H9 (cell line): ENCODE data around the gene SLC6A18. TPM values are rescaled to one million over a fixed set of nuclear protein-coding genes. Genes with fewer than 3 reads are reported as not detected.

Experiments
- DNase-seq: peaks from one replicate; pipeline ENCODE4 v3.0.0-alpha.2; 2017
- H2AFZ ChIP-seq: one replicate; pipeline ENCODE4 v1.6.1; 2013; ENCODE audit warnings: mild to moderate bottlenecking, low read length, control low read depth, moderate library complexity
- H2AK5ac ChIP-seq: 2 replicates; pipeline ENCODE4 v1.6.1; 2013; ENCODE audit warnings: low read length, control low read depth, mixed read lengths; ENCODE audit not compliant: insufficient read length
- H2BK120ac ChIP-seq: one replicate; pipeline ENCODE4 v1.6.1; 2013; ENCODE audit warnings: low read depth, mild to moderate bottlenecking, low read length, control low read depth, inconsistent platforms; ENCODE audit not compliant: poor library complexity, severe bottlenecking
- H2BK12ac ChIP-seq: 2 replicates; pipeline ENCODE4 v1.6.1; 2013; ENCODE audit warnings: low read length, control low read depth, mixed read lengths, low read depth; ENCODE audit not compliant: insufficient read length
- H2BK15ac ChIP-seq: 2 replicates; pipeline ENCODE4 v1.6.1; 2013; ENCODE audit warnings: low read depth, low read length, control low read depth
- H2BK20ac ChIP-seq: one replicate; pipeline ENCODE4 v1.6.1; 2013; ENCODE audit warnings: low read depth, mild to moderate bottlenecking, low read length, control low read depth, inconsistent platforms; ENCODE audit not compliant: poor library complexity, severe bottlenecking
- H2BK5ac ChIP-seq: 2 replicates; pipeline ENCODE4 v1.6.1; 2013; ENCODE audit warnings: low read length, control low read depth, mixed read lengths; ENCODE audit not compliant: insufficient read length
- H3K14ac ChIP-seq: 2 replicates; pipeline ENCODE4 v1.6.1; 2013; ENCODE audit warnings: low read length, control low read depth; ENCODE audit not compliant: insufficient read depth
- H3K18ac ChIP-seq: 2 replicates; pipeline ENCODE4 v1.6.1; 2013; ENCODE audit warnings: low read depth, mild to moderate bottlenecking, mixed read lengths, low read length, control low read depth; ENCODE audit not compliant: insufficient read length
- H3K23ac ChIP-seq: 2 replicates; pipeline ENCODE4 v1.6.1; 2013; ENCODE audit warnings: low read length, control low read depth, mixed read lengths, low read depth; ENCODE audit not compliant: insufficient read length
- H3K23me2 ChIP-seq: 2 replicates; pipeline ENCODE4 v1.6.1; 2013; ENCODE audit warnings: low read depth, mild to moderate bottlenecking, mixed read lengths, low read length, control low read depth; ENCODE audit not compliant: insufficient read length, poor library complexity, severe bottlenecking
- H3K27ac ChIP-seq: 2 replicates; pipeline ENCODE4 v1.5.1; 2013; ENCODE audit warnings: low read length, control low read depth, mixed read lengths, low read depth; ENCODE audit not compliant: insufficient read length
- H3K27me3 ChIP-seq: 2 replicates; pipeline ENCODE4 v1.6.1; 2013; ENCODE audit warnings: low read length, control low read depth, inconsistent platforms; ENCODE audit not compliant: insufficient read depth
- H3K4ac ChIP-seq: 2 replicates; pipeline ENCODE4 v1.6.1; 2013; ENCODE audit warnings: low read depth, mild to moderate bottlenecking, control low read depth, inconsistent platforms, low read length, moderate library complexity
- H3K4me1 ChIP-seq: 2 replicates; pipeline ENCODE4 v1.6.1; 2013; ENCODE audit warnings: low read length, control low read depth, inconsistent platforms; ENCODE audit not compliant: insufficient read depth
- H3K4me2 ChIP-seq: 2 replicates; pipeline ENCODE4 v1.6.1; 2013; ENCODE audit warnings: low read length, control low read depth, mixed read lengths; ENCODE audit not compliant: insufficient read length, insufficient read depth
- H3K56ac ChIP-seq: 2 replicates; pipeline ENCODE4 v1.6.1; 2013; ENCODE audit warnings: low read depth, mild to moderate bottlenecking, mixed read lengths, low read length, control low read depth; ENCODE audit not compliant: insufficient read length
- H3K79me1 ChIP-seq: 2 replicates; pipeline ENCODE4 v1.6.1; 2013; ENCODE audit warnings: low read depth, mild to moderate bottlenecking, moderate library complexity, low read length, control low read depth, inconsistent platforms; ENCODE audit not compliant: insufficient read depth, poor library complexity, severe bottlenecking
- H3K79me2 ChIP-seq: 2 replicates; pipeline ENCODE4 v1.6.1; 2013; ENCODE audit warnings: low read length, control low read depth, inconsistent platforms; ENCODE audit not compliant: insufficient read depth
- H3K9ac ChIP-seq: 2 replicates; pipeline ENCODE4 v1.6.1; 2013; ENCODE audit warnings: low read length, control low read depth, mixed read lengths; ENCODE audit not compliant: insufficient read length; ENCODE audit errors: extremely low read depth
- H3K9me3 ChIP-seq: one replicate; pipeline ENCODE4 v1.6.1; 2013; ENCODE audit warnings: low read depth, low read length, inconsistent platforms; ENCODE audit not compliant: control insufficient read depth
- H3T11ph ChIP-seq: one replicate; pipeline ENCODE4 v1.6.1; 2013; ENCODE audit warnings: mild to moderate bottlenecking, low read length, control low read depth, inconsistent platforms
- H4K20me1 ChIP-seq: one replicate; pipeline ENCODE4 v1.6.1; 2013; ENCODE audit not compliant: control insufficient read depth, insufficient read length, insufficient read depth
- H4K5ac ChIP-seq: 2 replicates; pipeline ENCODE4 v1.6.1; 2013; ENCODE audit warnings: low read depth, mild to moderate bottlenecking, mixed read lengths, low read length, control low read depth; ENCODE audit not compliant: insufficient read length
- H4K8ac ChIP-seq: replicated peaks from 2 replicates; pipeline ENCODE4 v1.6.1; 2013; ENCODE audit warnings: low read length, control low read depth, mixed read lengths, low read depth; ENCODE audit not compliant: insufficient read length
- H4K91ac ChIP-seq: 2 replicates; pipeline ENCODE4 v1.6.1; 2013; ENCODE audit warnings: low read depth, mild to moderate bottlenecking, moderate library complexity, mixed read lengths, low read length, control low read depth; ENCODE audit not compliant: insufficient read length
- H3K27ac Mint-ChIP-seq, 3 experiments: 2 replicates in 2 of 3; 3 replicates in 1 of 3; pipeline ENCODE4 v1.8.0; 2020 to 2021; ENCODE audit warnings: mixed read lengths in 3 of 3, mild to moderate bottlenecking in 1 of 3, moderate library complexity in 1 of 3
- H3K27me3 Mint-ChIP-seq: 2 replicates; pipeline ENCODE4 v1.8.0; 2021; ENCODE audit warnings: low read depth, mild to moderate bottlenecking, moderate library complexity, mixed read lengths
- H3K36me3 Mint-ChIP-seq, 3 experiments: 2 replicates in 2 of 3; 3 replicates in 1 of 3; pipeline ENCODE4 v1.8.0; 2020 to 2021; ENCODE audit warnings: low read depth in 3 of 3, mixed read lengths in 3 of 3; ENCODE audit not compliant: insufficient read depth in 1 of 3
- H3K4me1 Mint-ChIP-seq, 2 experiments: 2 replicates each; pipeline ENCODE4 v1.8.0; 2020; ENCODE audit warnings: mixed read lengths in 2 of 2
- H3K4me3 Mint-ChIP-seq, 2 experiments: 2 replicates in 1 of 2; 3 replicates in 1 of 2; pipeline ENCODE4 v1.8.0; 2020 to 2021; ENCODE audit warnings: mild to moderate bottlenecking in 2 of 2, mixed read lengths in 2 of 2, moderate library complexity in 1 of 2
- H3K9me3 Mint-ChIP-seq, 2 experiments: 2 replicates in 1 of 2; 3 replicates in 1 of 2; pipeline ENCODE4 v1.8.0; 2020; ENCODE audit warnings: mild to moderate bottlenecking in 2 of 2, mixed read lengths in 2 of 2, moderate library complexity in 1 of 2
- WGBS: extraction: QIAGEN DNeasy Blood & Tissue Kit; methylation state at CpG from one replicate; pipeline ENCODE4 v1.1.7; 2013; ENCODE audit warnings: missing lambda C conversion rate, low lambda C conversion rate, mixed read lengths; ENCODE audit not compliant: insufficient read length; ENCODE audit errors: extremely low coverage; 5-methylcytosine and 5-hydroxymethylcytosine counted together
- total RNA-seq: library from RNA; stranded (reverse); gene quantifications from 2 replicates; pipeline ENCODE4 v1.2.1, GENCODE V29; 2021
- TF ChIP-seq, protein P1 (sequence below): fragments of 200-600 bp; sonication (generic); conservative IDR thresholded peaks from 3 replicates; pipeline ENCODE4 v1.8.0; 2021; ENCODE audit warnings: antibody characterized with exemption, mild to moderate bottlenecking

Gene SLC6A18
- total RNA-seq, 1 experiment from 2014 or later = not detected

DNA sequence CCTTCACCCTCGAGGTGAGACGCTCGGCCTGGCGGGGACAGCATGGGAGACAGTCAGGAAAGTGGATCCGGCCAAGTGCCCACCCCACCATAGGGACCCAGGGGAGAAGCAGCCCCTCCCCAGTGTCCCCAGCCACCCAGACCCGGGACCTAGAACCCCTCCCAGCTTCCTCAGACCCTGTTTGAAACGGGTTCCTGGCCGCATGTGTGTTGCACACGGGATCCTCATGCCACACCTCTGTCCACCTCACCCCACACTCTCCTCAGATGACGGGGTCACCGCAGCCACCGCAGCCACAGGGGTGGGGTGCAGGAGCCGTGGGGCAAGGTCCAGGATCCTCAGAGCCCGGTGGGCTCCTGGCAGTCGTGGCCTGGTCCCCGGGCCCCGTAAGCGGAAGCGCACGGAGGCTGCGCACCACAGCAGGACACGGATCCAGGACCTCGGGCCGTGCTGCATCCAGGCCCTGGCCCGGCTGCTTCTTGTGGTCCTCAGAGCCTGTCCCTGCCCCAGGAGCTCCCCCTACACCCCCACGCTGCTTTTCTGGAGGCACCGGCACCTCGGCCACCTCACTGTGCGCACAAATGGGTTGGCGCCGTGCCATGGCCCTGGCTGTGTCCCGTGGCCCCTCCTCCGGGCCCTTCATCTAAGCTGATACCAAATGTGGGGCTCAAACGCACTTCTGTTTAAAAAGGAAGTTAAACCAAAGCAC is 54.4 kb downstream of the SLC6A18 start:
- no CpG with 5 or more reads among the region's 34 CpGs for WGBS
- H4K20me1 ChIP-seq = peaks cover 4% of the 10 kb centered on the region
- H3K27me3 Mint-ChIP-seq = no peaks in the 10 kb centered on the region
- no peak overlapping the region for H4K5ac ChIP-seq
- no peak overlapping the region for H3K23ac ChIP-seq
- H2BK5ac ChIP-seq = no peak overlapping the region
- H3K79me1 ChIP-seq = no peaks in the 10 kb centered on the region
- H3T11ph ChIP-seq = no peak overlapping the region
- H3K23me2 ChIP-seq = no peaks in the 10 kb centered on the region
- TF ChIP-seq, protein P1, sequence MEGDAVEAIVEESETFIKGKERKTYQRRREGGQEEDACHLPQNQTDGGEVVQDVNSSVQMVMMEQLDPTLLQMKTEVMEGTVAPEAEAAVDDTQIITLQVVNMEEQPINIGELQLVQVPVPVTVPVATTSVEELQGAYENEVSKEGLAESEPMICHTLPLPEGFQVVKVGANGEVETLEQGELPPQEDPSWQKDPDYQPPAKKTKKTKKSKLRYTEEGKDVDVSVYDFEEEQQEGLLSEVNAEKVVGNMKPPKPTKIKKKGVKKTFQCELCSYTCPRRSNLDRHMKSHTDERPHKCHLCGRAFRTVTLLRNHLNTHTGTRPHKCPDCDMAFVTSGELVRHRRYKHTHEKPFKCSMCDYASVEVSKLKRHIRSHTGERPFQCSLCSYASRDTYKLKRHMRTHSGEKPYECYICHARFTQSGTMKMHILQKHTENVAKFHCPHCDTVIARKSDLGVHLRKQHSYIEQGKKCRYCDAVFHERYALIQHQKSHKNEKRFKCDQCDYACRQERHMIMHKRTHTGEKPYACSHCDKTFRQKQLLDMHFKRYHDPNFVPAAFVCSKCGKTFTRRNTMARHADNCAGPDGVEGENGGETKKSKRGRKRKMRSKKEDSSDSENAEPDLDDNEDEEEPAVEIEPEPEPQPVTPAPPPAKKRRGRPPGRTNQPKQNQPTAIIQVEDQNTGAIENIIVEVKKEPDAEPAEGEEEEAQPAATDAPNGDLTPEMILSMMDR = no peak
- H4K8ac ChIP-seq = no peak overlapping the region
- H3K27ac ChIP-seq = no peak overlapping the region
- no peak overlapping the region for H2BK120ac ChIP-seq
- H3K14ac ChIP-seq = no peak overlapping the region
- H2AFZ ChIP-seq = no peak overlapping the region
- no peak overlapping the region for H3K4me2 ChIP-seq
- no peak overlapping the region for H2AK5ac ChIP-seq
- H3K27me3 ChIP-seq = no peaks in the 10 kb centered on the region
- H3K36me3 Mint-ChIP-seq = peaks cover 14 to 17% (median 16%) of the 10 kb centered on the region in 3 experiments
- no peak overlapping the region for H3K4me3 Mint-ChIP-seq
- no peak overlapping the region for H3K4ac ChIP-seq
- no peak overlapping the region for H3K9ac ChIP-seq
- H3K4me1 ChIP-seq = no peaks in the 10 kb centered on the region
- H3K9me3 Mint-ChIP-seq = no peaks in the 10 kb centered on the region; a peak in 1 of 5 replicates
- H3K27ac Mint-ChIP-seq = no peak overlapping the region; a peak in 1 of 7 replicates
- H2BK12ac ChIP-seq = no peak overlapping the region
- H3K79me2 ChIP-seq = peaks cover 2% of the 10 kb centered on the region; the same call in 1 of the 2 replicates
- no peaks in the 10 kb centered on the region for H3K9me3 ChIP-seq
- H2BK20ac ChIP-seq = no peak overlapping the region
- H4K91ac ChIP-seq = no peak overlapping the region
- H3K4me1 Mint-ChIP-seq = no peaks in the 10 kb centered on the region
- H2BK15ac ChIP-seq = no peak overlapping the region
- no peak overlapping the region for H3K18ac ChIP-seq
- no peak overlapping the region for H3K56ac ChIP-seq
- DNase-seq = no peak
